SW480 (cell line): ENCODE measurements around the gene CDK5R1.
"Not testable (repeated sequence)": the region's sequence is repeated elsewhere in the genome, so short reads cannot be mapped to it uniquely, and the experiment has no call there.

Source experiments
- DNase-seq: peaks from one replicate; pipeline ENCODE4 v3.0.0-alpha.2; 2016; ENCODE audit warnings: low spot score

The CDK5R1 gene

DNA sequence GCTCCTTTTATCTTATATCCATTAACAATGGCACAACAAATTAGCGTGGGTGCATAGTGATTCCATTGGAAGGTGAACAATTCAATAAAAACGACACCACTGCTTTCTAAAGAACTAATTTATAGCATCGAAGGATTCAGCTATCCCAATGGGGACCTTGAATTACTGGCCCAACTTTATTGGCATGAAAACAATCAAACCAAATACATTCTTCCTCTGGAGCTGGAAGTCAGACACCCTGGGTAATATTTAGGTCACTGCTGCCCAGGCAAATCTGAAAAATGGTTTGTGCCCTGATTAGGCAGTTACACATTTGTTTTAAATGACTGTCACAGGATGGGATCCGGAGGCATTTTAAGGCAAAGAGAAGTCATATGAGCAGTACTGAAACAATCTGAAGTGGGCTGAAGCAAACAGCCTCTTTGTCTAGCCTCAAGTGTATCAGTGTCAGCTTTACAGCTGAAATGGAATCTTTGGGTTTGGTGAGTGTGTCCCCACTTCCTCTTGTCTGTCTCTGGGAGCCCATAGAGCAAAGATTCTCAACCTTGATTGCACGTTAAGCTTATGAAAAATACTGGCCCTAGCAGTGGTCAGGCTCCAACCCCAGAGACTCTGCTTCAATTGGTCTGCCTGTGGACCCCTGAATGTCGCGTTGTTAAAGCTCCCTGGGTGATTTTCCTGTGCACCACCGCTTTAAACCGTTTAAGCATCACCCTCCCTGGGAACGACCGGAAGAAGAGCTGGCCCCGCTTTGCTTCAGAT is 30.3 kb downstream of the CDK5R1 start:
- DNase-seq, result no peak

DNA sequence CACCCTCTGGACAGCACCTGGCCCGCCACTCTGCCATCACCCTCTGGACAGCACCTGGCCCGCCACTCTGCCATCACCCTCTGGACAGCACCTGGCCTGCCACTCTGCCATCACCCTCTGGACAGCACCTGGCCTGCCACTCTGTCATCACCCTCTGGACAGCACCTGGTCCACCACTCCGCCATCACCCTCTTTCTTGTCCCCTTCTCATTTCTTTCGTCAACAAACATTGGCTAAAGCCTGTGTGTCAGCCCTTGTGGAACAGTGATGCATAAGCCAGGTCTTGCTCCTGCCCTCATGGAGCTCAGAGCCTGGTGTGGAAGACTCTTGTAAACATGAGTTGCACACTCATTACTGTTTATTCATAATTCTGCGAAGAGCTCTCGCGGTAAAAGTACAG is 31.2 kb downstream of the CDK5R1 start:
- DNase-seq, result no peak

DNA sequence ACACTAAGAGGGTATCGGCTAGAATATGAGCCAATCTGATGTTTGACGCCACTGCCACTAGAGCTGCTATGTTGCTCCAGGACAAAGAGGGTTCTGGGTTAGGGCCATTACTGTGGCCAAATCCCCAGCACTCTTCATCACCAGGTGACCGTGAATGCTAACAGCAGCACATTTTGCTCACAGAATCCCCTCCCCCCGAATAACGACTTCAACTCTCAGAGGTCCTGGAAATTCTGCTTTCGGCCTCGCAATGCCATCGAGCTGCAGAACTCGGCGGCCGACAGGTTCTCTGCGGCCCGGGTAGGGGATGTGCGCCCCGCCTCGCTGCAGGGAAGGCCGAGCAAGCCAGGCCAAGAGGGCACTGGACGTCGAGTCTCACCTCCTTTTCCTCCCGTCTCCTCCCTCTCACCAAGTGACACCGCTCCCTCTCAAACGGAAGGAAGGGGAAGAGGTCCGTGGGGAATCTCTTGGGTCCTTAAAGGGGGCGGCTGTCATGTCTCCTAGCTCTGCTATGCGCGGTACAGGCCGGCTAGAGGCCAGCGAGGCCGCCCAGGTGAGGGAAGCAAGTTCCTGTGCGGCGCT is 31.9 kb downstream of the CDK5R1 start:
- DNase-seq, result no peak

GRCh38 chr17:32519228-32520103 is 32.7 kb downstream of the CDK5R1 start:
- DNase-seq, result peak; percentile 95

- peak; percentile 98 for DNase-seq
Measured at GRCh38 chr17:32520104-32520701, 33.4 kb downstream of the CDK5R1 start.

- no peak for DNase-seq
Measured at GRCh38 chr17:32520737-32521404, 34.1 kb downstream of the CDK5R1 start.

GRCh38 chr17:32523017-32523680 is 36.4 kb downstream of the CDK5R1 start:
- DNase-seq, result no peak

- DNase-seq, result no peak
Measured at GRCh38 chr17:32523827-32524552, 37.2 kb downstream of the CDK5R1 start.

DNA sequence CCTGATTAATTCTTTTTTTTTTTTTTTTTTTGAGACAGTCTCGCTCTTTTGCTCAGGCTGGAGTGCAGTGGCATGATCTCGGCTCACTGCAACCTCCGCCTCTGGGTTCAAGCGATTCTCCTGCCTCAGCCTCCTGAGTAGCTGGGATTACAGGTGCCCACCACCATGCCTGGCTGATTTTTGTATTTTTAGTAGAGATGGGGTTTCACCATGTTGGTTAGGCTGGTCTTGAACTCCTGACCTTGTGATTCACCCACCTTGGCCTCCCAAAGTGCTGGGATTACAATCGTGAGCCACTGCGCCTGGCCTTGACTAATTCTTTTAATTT is 37.7 kb downstream of the CDK5R1 start:
- DNase-seq, result not testable (repeated sequence)

DNA sequence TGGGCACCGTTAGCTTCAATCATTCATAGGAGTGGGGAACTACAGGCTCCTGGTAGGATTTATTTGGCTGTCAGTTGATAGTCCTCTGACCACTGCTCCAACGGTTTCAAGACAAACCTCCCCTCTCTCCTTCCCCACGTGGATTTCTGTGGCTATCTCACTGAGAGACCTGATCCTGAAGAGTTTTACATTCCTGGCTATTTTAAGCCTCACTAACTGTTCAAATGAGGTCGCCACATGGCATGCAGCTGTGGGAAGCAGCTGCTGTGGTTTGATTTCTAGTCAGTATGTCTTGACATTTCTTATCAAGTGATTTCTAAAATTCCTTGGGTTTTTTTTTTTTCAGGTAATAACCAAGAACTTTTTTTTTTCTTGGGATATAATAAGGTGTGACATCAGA is 38.3 kb downstream of the CDK5R1 start:
- DNase-seq, result no peak

DNA sequence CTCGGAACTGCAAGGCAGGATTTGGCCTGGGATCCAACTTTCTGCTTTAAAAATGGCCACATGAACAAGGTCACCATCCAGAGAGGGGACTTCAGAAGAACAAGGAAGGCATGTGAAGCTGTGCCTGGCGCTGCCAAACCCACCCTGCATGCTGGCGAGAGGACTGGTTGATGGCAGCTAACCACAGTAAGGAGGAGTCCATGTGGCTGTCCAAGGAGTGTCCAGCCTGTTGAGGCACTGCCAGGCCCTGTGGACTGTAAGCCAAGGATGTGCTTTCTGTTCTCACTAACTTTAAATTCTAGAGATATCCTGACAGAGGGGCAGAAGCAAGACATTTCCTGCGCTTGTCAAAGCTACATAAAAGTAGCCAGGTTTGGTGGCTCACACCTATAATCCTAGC is 40.4 kb downstream of the CDK5R1 start:
- no peak for DNase-seq

DNA sequence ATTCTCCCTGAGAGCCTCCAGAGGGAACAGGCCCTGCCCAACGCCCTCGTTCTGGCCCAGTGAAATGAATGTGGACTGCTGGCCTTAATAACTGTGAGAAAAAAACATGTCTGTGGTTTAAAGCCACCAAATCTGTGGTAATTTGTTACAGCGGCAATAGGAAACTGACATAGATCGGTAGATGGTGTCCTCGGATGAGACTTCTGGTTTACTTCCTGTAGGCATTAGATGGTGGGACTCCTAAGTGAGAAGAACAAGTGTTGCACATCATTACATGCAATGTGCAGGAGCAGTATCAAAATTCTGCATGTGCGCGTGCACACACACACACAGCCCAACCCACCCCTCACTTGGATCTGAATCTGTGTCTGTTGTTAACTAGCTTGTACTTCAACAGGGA is 42.0 kb downstream of the CDK5R1 start:
- no peak for DNase-seq

- DNase-seq, result no peak
Measured at GRCh38 chr17:32529604-32530003, 42.8 kb downstream of the CDK5R1 start.

GRCh38 chr17:32533296-32533695 is 46.5 kb downstream of the CDK5R1 start:
- no peak for DNase-seq

DNA sequence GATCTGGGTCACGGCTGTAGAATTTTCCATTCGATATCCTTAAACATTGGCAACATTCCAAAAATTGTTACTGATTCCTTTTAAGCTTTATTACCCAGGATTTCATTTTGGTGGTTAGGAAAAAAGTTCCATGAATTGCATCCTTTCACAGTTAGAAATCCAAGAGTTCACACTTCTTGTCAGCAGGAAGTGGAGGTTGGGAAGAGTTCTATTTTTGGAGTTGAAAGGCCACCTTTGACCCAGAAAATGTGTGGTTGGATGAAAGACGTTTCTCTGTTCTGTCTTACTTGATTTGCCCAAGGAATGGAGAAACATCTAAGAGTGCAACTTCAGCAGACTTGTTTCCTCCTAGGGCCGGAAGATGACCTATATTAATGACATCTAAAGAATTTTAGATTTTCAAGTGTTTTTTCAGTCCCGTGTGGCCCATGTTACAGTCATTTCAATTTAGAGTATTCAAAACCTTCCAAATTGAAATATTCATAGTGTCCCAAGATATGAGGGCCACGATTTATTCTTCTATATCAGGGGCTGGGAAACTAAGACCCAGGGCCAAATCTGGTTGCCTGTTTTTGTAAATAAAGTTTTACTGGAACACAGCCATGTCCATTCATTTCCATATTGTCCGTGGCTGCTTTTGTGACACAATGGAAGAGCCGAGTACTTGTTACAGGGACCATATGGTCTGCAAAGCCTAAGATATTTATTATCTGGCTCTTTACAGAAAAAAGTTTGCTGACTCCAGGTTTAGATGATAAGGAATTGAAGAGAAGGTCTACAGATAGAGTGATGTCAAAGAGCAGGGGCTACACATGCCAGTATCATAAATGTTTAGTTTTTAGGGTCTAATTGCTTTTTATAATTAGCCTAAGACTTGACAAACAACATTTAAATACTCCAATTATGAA is 50.2 kb downstream of the CDK5R1 start:
- DNase-seq, result peak; percentile 58
